Kidney (tissue), 14 donors: Measurements from ENCODE around the gene ADAMTSL2. TPM values are rescaled to one million over a fixed set of nuclear protein-coding genes. Genes with fewer than 3 reads are reported as not detected.

Source experiments
- DNase-seq, 5 donors: peaks; one replicate each; pipeline ENCODE4 v3.0.0-alpha.2; 2013 to 2020
- FAIRE-seq: peaks from 2 replicates; lab custom pipeline; 2012; peaks lifted over from hg19 to GRCh38; lab: Jason Lieb, UNC
- H3K27ac ChIP-seq, 2 donors: one replicate each; pipeline ENCODE4 v1.7.0; 2013; ENCODE audit warnings: low read depth in 2 of 2, low read length in 2 of 2, inconsistent platforms in 1 of 2
- H3K27me3 ChIP-seq: one replicate; pipeline ENCODE4 v1.7.1; 2013; ENCODE audit warnings: low read length, inconsistent platforms; ENCODE audit not compliant: control insufficient read depth, insufficient read depth
- H3K36me3 ChIP-seq, 3 donors: one replicate each; pipeline versions ENCODE4 v1.7.0 to v1.7.1; 2013; ENCODE audit warnings: low read length in 3 of 3, control low read depth in 1 of 3, inconsistent platforms in 1 of 3; ENCODE audit not compliant: insufficient read depth in 3 of 3, control insufficient read depth in 2 of 3
- H3K4me1 ChIP-seq, 3 donors: one replicate each; pipeline versions ENCODE4 v1.7.0 to v1.7.1; 2013; ENCODE audit warnings: low read length in 3 of 3, inconsistent platforms in 1 of 3, low read depth in 1 of 3; ENCODE audit not compliant: control insufficient read depth in 2 of 3, insufficient read depth in 2 of 3
- H3K4me3 ChIP-seq, 3 donors: one replicate each; pipeline versions ENCODE4 v1.7.0 to v1.8.1; 2013; ENCODE audit warnings: low read length in 3 of 3, control low read depth in 1 of 3, inconsistent platforms in 1 of 3
- H3K9ac ChIP-seq, 3 donors: one replicate each; pipeline versions ENCODE4 v1.7.0 to v1.7.1; 2013; ENCODE audit warnings: low read length in 3 of 3, control low read depth in 1 of 3, inconsistent platforms in 1 of 3
- H3K9me3 ChIP-seq, 3 donors: one replicate each; pipeline versions ENCODE4 v1.7.0 to v1.7.1; 2013; ENCODE audit warnings: low read length in 3 of 3, control low read depth in 1 of 3, inconsistent platforms in 1 of 3; ENCODE audit not compliant: control insufficient read depth in 2 of 3, insufficient read depth in 1 of 3
- intact Hi-C: fragments of 100-400 bp; cut with DNase I; formaldehyde crosslinking; loops from one replicate; pipeline ENCODE4 v1.11.1; 2022
- polyA plus RNA-seq: library from polyadenylated mRNA; stranded (reverse); fragments of 350-450 nt; fragmentation: Illumina TruSeq; extraction: RNeasy Lipid Tissue Mini Kit (QIAGEN cat#74804); gene quantifications from one replicate; pipeline ENCODE4 v1.2.3, GENCODE V29; 2014; ENCODE audit warnings: low read depth, low replicate concordance; ENCODE audit not compliant: insufficient read depth
- total RNA-seq: library from RNA; stranded (reverse); fragmentation: NEBNext Ultra II Directional; extraction: Animal tissue kit (Norgen Biotek cat#: 25700); gene quantifications from one replicate; pipeline ENCODE4 v1.2.1, GENCODE V29; 2021
- TF ChIP-seq, protein P1 (sequence below): IDR thresholded peaks from 3 replicates; pipeline ENCODE4 v1.5.1; 2012; ENCODE audit warnings: mild to moderate bottlenecking, moderate library complexity, borderline replicate concordance; ENCODE audit not compliant: insufficient read depth; ENCODE audit errors: extremely low read depth
- donor health status: control.
- donor health status: control.
- donor health status: control.
- donor health status: control.
- donor health status: control.
- donor health status: DM: yes; HTN: yes; CAD: no.
- donor health status: Normal renal cell carcinoma (clear cell type).

Gene ADAMTSL2
- total and polyA plus RNA-seq, 2 donors from 2014 or later, result 20.0 to 32.1 TPM

DNA sequence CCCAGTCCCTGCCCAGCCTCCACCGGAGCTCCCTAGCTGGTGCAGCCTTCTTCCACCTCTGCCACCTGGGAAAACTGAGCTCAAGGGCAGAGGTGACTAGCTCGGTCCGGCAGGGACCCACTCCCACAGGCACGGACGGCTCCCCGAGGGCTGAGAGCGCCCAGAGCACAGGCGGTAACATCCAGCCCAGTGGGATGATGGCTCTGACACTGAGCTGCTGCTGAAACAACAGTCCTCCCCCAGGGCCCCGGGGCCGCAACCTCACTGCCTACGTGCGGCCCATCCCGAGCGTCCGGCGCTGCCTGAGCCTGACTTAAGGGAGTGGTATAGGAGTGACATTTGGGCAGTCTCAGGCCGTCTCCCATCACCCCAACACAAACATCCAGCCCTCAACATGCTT is 70.9 kb downstream of the ADAMTSL2 start:
- FAIRE-seq (no peak), DNase-seq (peak in 1 of 5 donors; percentile 61)
- H3K4me3 ChIP-seq, result no peak overlapping the region
- no peaks in the 10 kb centered on the region for H3K36me3 ChIP-seq
- intact Hi-C loops, result no loop called here
- H3K27ac ChIP-seq, result no peak overlapping the region
- H3K9ac ChIP-seq, result no peak overlapping the region
- no peaks in the 10 kb centered on the region for H3K9me3 ChIP-seq
- H3K4me1 ChIP-seq, result no peaks in the 10 kb centered on the region
- TF ChIP-seq, protein P1, sequence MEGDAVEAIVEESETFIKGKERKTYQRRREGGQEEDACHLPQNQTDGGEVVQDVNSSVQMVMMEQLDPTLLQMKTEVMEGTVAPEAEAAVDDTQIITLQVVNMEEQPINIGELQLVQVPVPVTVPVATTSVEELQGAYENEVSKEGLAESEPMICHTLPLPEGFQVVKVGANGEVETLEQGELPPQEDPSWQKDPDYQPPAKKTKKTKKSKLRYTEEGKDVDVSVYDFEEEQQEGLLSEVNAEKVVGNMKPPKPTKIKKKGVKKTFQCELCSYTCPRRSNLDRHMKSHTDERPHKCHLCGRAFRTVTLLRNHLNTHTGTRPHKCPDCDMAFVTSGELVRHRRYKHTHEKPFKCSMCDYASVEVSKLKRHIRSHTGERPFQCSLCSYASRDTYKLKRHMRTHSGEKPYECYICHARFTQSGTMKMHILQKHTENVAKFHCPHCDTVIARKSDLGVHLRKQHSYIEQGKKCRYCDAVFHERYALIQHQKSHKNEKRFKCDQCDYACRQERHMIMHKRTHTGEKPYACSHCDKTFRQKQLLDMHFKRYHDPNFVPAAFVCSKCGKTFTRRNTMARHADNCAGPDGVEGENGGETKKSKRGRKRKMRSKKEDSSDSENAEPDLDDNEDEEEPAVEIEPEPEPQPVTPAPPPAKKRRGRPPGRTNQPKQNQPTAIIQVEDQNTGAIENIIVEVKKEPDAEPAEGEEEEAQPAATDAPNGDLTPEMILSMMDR, result no peak
- H3K27me3 ChIP-seq, result no peaks in the 10 kb centered on the region

DNA sequence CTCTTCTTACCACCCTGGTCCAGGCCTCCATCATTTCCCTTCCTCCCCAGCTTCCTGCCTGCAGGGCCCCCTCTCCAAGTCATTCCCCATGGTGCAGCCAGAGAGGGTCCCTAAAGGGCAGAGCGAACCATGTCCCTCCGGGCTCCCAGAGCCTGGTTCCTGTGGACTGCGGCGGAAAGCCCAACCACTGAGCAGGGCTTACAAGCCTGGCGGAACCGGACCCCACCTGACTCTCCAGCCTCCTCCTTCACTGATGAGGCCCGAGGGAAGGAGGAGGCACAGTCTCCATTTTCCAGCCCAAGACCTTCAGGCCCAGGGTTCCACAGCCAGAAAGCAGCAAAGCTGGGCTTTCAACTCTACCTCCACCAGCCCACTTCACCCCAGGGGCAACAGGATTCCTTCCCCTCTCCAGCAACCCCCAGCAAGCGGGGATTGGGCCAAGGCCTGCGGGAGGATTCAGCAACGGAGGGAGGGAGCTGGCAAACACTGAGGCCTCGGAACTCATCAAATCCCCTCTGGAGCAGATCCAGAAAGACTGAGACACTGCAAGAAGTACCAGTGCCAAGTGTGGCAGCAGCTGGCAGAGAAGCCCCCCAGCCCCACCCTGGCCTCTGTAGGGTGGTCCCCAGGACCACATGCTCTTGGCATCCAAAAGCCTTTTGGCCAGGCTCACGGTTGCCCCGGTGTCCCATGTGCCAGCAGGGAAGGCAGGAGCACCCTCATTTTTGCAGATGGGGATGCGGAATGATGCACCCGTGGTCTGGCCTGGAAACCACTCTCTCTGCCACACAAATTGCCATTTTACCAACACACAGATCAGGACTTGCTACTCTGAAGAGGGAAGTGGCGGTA is 71.6 kb downstream of the ADAMTSL2 start:
- no peak overlapping the region for H3K4me3 ChIP-seq
- TF ChIP-seq, protein P1, result no peak
- H3K9ac ChIP-seq, result no peak overlapping the region
- DNase-seq (peak in 1 of 5 donors; percentile 40), FAIRE-seq (no peak)
- no peaks in the 10 kb centered on the region for H3K36me3 ChIP-seq
- intact Hi-C loops, result no loop called here
- H3K4me1 ChIP-seq, result no peaks in the 10 kb centered on the region
- peaks cover 2% of the 10 kb centered on the region for H3K27me3 ChIP-seq
- H3K9me3 ChIP-seq, result no peaks in the 10 kb centered on the region
- no peak overlapping the region for H3K27ac ChIP-seq

DNA sequence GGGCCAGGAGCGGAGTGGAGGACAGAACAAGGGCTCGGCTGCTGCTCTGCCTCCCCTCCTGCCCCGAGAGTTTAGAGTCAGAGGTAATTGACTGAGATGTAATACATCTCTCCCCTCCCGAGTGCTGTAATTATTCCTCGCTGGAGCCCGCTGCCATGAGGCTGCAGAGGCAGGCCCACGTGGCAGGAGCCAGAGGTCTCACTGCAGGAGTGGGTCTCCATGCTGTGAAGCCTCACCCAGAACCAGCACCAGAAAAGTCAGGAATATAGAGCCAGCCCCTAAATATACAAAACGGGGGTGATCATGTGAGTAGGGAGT is 72.2 kb downstream of the ADAMTSL2 start:
- H3K9me3 ChIP-seq, result no peaks in the 10 kb centered on the region
- FAIRE-seq, result no peak
- intact Hi-C loops, result no loop called here
- H3K27ac ChIP-seq, result no peak overlapping the region
- TF ChIP-seq, protein P1, result no peak
- H3K36me3 ChIP-seq, result no peaks in the 10 kb centered on the region
- no peak overlapping the region for H3K4me3 ChIP-seq
- peaks cover 2% of the 10 kb centered on the region for H3K27me3 ChIP-seq
- peak in 1 of 5 donors; percentile 35 for DNase-seq
- no peak overlapping the region for H3K9ac ChIP-seq
- no peaks in the 10 kb centered on the region for H3K4me1 ChIP-seq
